Measurements from ENCODE around the gene LYPLAL1. TPM values are rescaled to one million over a fixed set of nuclear protein-coding genes. Genes with fewer than 3 reads are reported as not detected.

The LYPLAL1 gene
- total and polyA plus RNA-seq, 9 of the 15 experiments (the other 6 are each of a cell fraction or from before 2014, with no cell fraction given), result 14.9 to 179 (median 46.3) TPM

GRCh38 chr1:219155135-219155534 lies 18.5 kb upstream of the LYPLAL1 start (continued):
- TF ChIP-seq HOMEZ (CRISPR knock-in tag; IDR thresholded peaks at IDR 0.05) (no peak), ZNF407 (IDR thresholded peaks at IDR 0.05; ENCODE audit: low read depth) (no peak), ATF2 (CRISPR knock-in tag; IDR thresholded peaks at IDR 0.05) (no peak), POLR2B (IDR thresholded peaks at IDR 0.05; ENCODE audit: low read depth, partially characterized antibody) (no peak), TAF1 (IDR thresholded peaks at IDR 0.05; ENCODE audit: control insufficient read depth, extremely low read depth, insufficient read depth, low read length, severe bottlenecking) (no peak), TCF15 (CRISPR knock-in tag; IDR thresholded peaks at IDR 0.05) (no peak), PRDM10 (IDR thresholded peaks at IDR 0.05; ENCODE audit: partially characterized antibody) (no peak), MIER1 (IDR thresholded peaks at IDR 0.05; ENCODE audit: low read depth) (no peak), ESRRA (IDR thresholded peaks at IDR 0.05; ENCODE audit: borderline replicate concordance, low read depth) (no peak), ZNF324 (CRISPR knock-in tag; IDR thresholded peaks at IDR 0.05) (no peak), GTF2A2 (tag; IDR thresholded peaks at IDR 0.05) (no peak), ZNF764 (CRISPR knock-in tag; IDR thresholded peaks at IDR 0.05; ENCODE audit: low read depth) (no peak)
